OCI-LY7 (cell line): ENCODE results near the gene RNF13.

Experiments
- CTCF ChIP-seq: fragments of 200-600 bp; sonication (generic); conservative IDR thresholded peaks from 2 replicates; pipeline ENCODE4 v1.5.1; 2014; ENCODE audit warnings: mild to moderate bottlenecking, antibody characterized with exemption, low read length, moderate library complexity, mixed read lengths
- EZH2phosphoT487 ChIP-seq: fragments of 200-600 bp; sonication (generic); IDR thresholded peaks from 2 replicates; pipeline ENCODE4 v1.6.1; 2018; ENCODE audit warnings: low read depth, borderline replicate concordance, mild to moderate bottlenecking, mixed run types, antibody characterized with exemption, low read length, moderate library complexity, mixed read lengths

GRCh38 chr3:149900322-149900721, 87.3 kb downstream of the RNF13 start:
- TF ChIP-seq CTCF (no peak), EZH2phosphoT487 (no peak)
